HG03565 (cell line): ENCODE measurements around the gene MAP1LC3A.
A peak's percentile ranks its signal among the peaks of the same experiment; 100 is the strongest.

ENCODE experiments used
- ATAC-seq: cut with Tn5 transposase; IDR thresholded peaks from one replicate; pipeline ENCODE4 v1.9.1; 2021; ENCODE audit warnings: mild to moderate bottlenecking, moderate library complexity; ENCODE audit not compliant: unreplicated experiment

MAP1LC3A gene

GRCh38 chr20:34574861-34575260, 16.3 kb downstream of the MAP1LC3A start:
- ATAC-seq, result no peak

- no peak for ATAC-seq
Measured at GRCh38 chr20:34575271-34575670, 16.8 kb downstream of the MAP1LC3A start.

- no peak for ATAC-seq
Measured at GRCh38 chr20:34575756-34576155, 17.2 kb downstream of the MAP1LC3A start.

GRCh38 chr20:34577061-34577460, 18.5 kb downstream of the MAP1LC3A start:
- ATAC-seq, result no peak

- ATAC-seq, result no peak
Measured at GRCh38 chr20:34578025-34578424, 19.5 kb downstream of the MAP1LC3A start.

- no peak for ATAC-seq
Measured at GRCh38 chr20:34578521-34578920, 20.0 kb downstream of the MAP1LC3A start.

- ATAC-seq, result no peak
Measured at GRCh38 chr20:34579191-34579978, 20.9 kb downstream of the MAP1LC3A start.

- ATAC-seq, result peak; percentile 60
Measured at GRCh38 chr20:34579979-34580940, 21.7 kb downstream of the MAP1LC3A start.

- ATAC-seq, result no peak
Measured at GRCh38 chr20:34581341-34582184, 23.0 kb downstream of the MAP1LC3A start.

GRCh38 chr20:34582221-34582620, 23.7 kb downstream of the MAP1LC3A start:
- no peak for ATAC-seq

GRCh38 chr20:34582911-34583310, 24.4 kb downstream of the MAP1LC3A start:
- no peak for ATAC-seq

- no peak for ATAC-seq
Measured at GRCh38 chr20:34583544-34583943, 25.0 kb downstream of the MAP1LC3A start.

GRCh38 chr20:34585019-34585418, 26.5 kb downstream of the MAP1LC3A start:
- ATAC-seq, result no peak

GRCh38 chr20:34586488-34587163, 28.1 kb downstream of the MAP1LC3A start:
- no peak for ATAC-seq

- no peak for ATAC-seq
Measured at GRCh38 chr20:34595377-34596184, 37.1 kb downstream of the MAP1LC3A start.

GRCh38 chr20:34600892-34601653, 42.6 kb downstream of the MAP1LC3A start:
- ATAC-seq, result no peak

- no peak for ATAC-seq
Measured at GRCh38 chr20:34604980-34605788, 46.7 kb downstream of the MAP1LC3A start.

GRCh38 chr20:34607066-34607465, 48.5 kb downstream of the MAP1LC3A start:
- ATAC-seq, result no peak
